Keratinocyte (primary cell): ENCODE results near the gene SDK1. TPM values are rescaled to one million over a fixed set of nuclear protein-coding genes. Genes with fewer than 3 reads are reported as not detected.

ENCODE experiments used
- DNase-seq: peaks from one replicate; pipeline ENCODE4 v3.0.0-alpha.2; 2011; ENCODE audit warnings: low read depth, missing footprints, low spot score
- FAIRE-seq: peaks from 2 replicates; lab custom pipeline; 2011; peaks lifted over from hg19 to GRCh38; lab: Jason Lieb, UNC
- H2AFZ ChIP-seq: 2 replicates; pipeline ENCODE4 v1.6.0; 2012; ENCODE audit warnings: low read length, control low read depth, inconsistent platforms; ENCODE audit not compliant: control insufficient read depth
- H3K27ac ChIP-seq: 2 replicates; pipeline ENCODE4 v1.5.1; 2011; ENCODE audit warnings: low read length; ENCODE audit not compliant: control insufficient read depth, insufficient read depth
- H3K27me3 ChIP-seq: 3 replicates; pipeline ENCODE4 v1.6.0; 2011; ENCODE audit warnings: low read length; ENCODE audit not compliant: control insufficient read depth, insufficient read depth; ENCODE audit errors: extremely low read depth
- H3K36me3 ChIP-seq, 2 experiments: 2 replicates in 1 of 2; 3 replicates in 1 of 2; pipeline ENCODE4 v1.5.1; 2011; ENCODE audit warnings: low read length in 2 of 2, mild to moderate bottlenecking in 1 of 2; ENCODE audit not compliant: control insufficient read depth in 2 of 2, insufficient read depth in 2 of 2; ENCODE audit errors: extremely low read depth in 1 of 2
- H3K4me1 ChIP-seq: 3 replicates; pipeline ENCODE4 v1.5.1; 2011; ENCODE audit warnings: low read length; ENCODE audit not compliant: control insufficient read depth, insufficient read depth; ENCODE audit errors: extremely low read depth
- H3K4me2 ChIP-seq: 3 replicates; pipeline ENCODE4 v1.6.0; 2011; ENCODE audit warnings: low read depth, low read length; ENCODE audit not compliant: control insufficient read depth, insufficient read depth; ENCODE audit errors: extremely low read depth
- H3K4me3 ChIP-seq, 3 experiments: fragments of 200-600 bp in 1 of 3; sonication (generic) in 1 of 3; 2 replicates in 2 of 3; 3 replicates in 1 of 3; pipeline ENCODE4 v1.5.1; 2011 to 2016; ENCODE audit warnings: low read length in 3 of 3, mild to moderate bottlenecking in 3 of 3, control low read depth in 2 of 3, inconsistent platforms in 1 of 3, low read depth in 1 of 3, mixed read lengths in 1 of 3, mixed run types in 1 of 3, moderate library complexity in 1 of 3; ENCODE audit not compliant: control insufficient read depth in 2 of 3, insufficient read depth in 2 of 3; ENCODE audit errors: extremely low read depth in 1 of 3
- H3K79me2 ChIP-seq: 2 replicates; pipeline ENCODE4 v1.6.0; 2012; ENCODE audit warnings: low read length; ENCODE audit not compliant: control insufficient read depth, insufficient read depth
- H3K9ac ChIP-seq: 3 replicates; pipeline ENCODE4 v1.6.0; 2011; ENCODE audit warnings: low read length; ENCODE audit not compliant: control insufficient read depth, insufficient read depth; ENCODE audit errors: extremely low read depth
- H3K9me1 ChIP-seq: 3 replicates; pipeline ENCODE4 v1.6.0; 2011; ENCODE audit warnings: low read length; ENCODE audit not compliant: control insufficient read depth, insufficient read depth; ENCODE audit errors: extremely low read depth
- H3K9me3 ChIP-seq: 2 replicates; pipeline ENCODE4 v1.5.1; 2012; ENCODE audit warnings: low read depth, low read length; ENCODE audit not compliant: control insufficient read depth
- H4K20me1 ChIP-seq: 3 replicates; pipeline ENCODE4 v1.6.0; 2011; ENCODE audit warnings: low read length; ENCODE audit not compliant: control insufficient read depth, insufficient read depth; ENCODE audit errors: extremely low read depth
- EZH2 ChIP-seq: IDR thresholded peaks from one replicate; pipeline ENCODE4 v1.6.1; 2012; ENCODE audit warnings: inconsistent platforms, mild to moderate bottlenecking, low read length, moderate library complexity
- dilution Hi-C: fragments of 300-500 bp; cut with MboI; formaldehyde crosslinking; loops from one replicate; pipeline ENCODE4 v1.7.0; 2020; ENCODE audit warnings: low sequenced_read_pairs; ENCODE audit not compliant: extremely low pct_ligation_motif_present
- polyA plus RNA-seq, 5 experiments: library from polyadenylated mRNA; depleted of rRNA in 3 of 5; stranded (reverse) in 3 of 5; stranded (forward) in 1 of 5; unstranded in 1 of 5; fragments of >200 nt; gene quantifications; 1 replicate in 1 of 5; 2 replicates in 3 of 5; 3 replicates in 1 of 5; pipeline versions ENCODE4 v1.2.1 to v1.2.3, GENCODE V29; 2011 to 2012; ENCODE audit warnings: missing spikeins in 2 of 5, low read depth in 1 of 5, low replicate concordance in 1 of 5
- TF ChIP-seq, protein P1 (sequence below), 3 experiments: IDR thresholded peaks in 1 of 3; conservative IDR thresholded peaks in 1 of 3; optimal IDR thresholded peaks in 1 of 3; 2 replicates in 2 of 3; 3 replicates in 1 of 3; pipeline versions ENCODE3 to v1.5.1; 2011; ENCODE audit warnings: low read length in 3 of 3, mild to moderate bottlenecking in 3 of 3, moderate library complexity in 2 of 3, control low read depth in 1 of 3, inconsistent platforms in 1 of 3; ENCODE audit not compliant: insufficient read depth in 2 of 3; ENCODE audit errors: extremely low read depth in 1 of 3

Gene SDK1
- polyA plus RNA-seq, 1 donor (not counting 4 experiments of a cell fraction or from before 2014, with no cell fraction given), result 0.66 TPM

DNA sequence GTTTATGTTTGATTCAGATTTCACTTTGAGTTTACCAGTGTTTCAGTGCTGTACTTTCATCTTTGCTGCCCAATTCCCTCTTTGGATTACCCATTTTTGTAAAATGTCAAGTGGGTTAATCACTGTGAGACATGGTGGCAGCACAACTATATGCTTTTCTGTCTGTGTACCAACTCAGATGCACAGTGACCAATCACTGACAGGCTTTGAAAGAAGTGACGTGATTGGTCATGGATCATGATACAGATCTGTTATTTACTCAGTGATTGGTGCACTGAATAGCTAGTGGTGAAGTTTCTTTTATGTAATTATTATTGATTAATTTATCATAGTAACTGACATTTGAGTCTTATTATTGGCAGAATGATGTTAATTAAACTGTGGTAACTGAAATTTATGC, 126.9 kb downstream of the SDK1 start:
- H3K9me3 ChIP-seq, result no peaks in the 10 kb centered on the region
- no peak overlapping the region for H3K4me2 ChIP-seq
- H3K36me3 ChIP-seq, result no peaks in the 10 kb centered on the region
- H3K9ac ChIP-seq, result no peak overlapping the region
- dilution Hi-C loops, result no loop called here
- H4K20me1 ChIP-seq, result no peaks in the 10 kb centered on the region
- DNase-seq (no peak), FAIRE-seq (no peak)
- H3K27ac ChIP-seq, result no peak overlapping the region
- H2AFZ ChIP-seq, result no peak overlapping the region
- H3K27me3 ChIP-seq, result no peaks in the 10 kb centered on the region
- H3K4me3 ChIP-seq, result no peak overlapping the region
- TF ChIP-seq, protein P1, sequence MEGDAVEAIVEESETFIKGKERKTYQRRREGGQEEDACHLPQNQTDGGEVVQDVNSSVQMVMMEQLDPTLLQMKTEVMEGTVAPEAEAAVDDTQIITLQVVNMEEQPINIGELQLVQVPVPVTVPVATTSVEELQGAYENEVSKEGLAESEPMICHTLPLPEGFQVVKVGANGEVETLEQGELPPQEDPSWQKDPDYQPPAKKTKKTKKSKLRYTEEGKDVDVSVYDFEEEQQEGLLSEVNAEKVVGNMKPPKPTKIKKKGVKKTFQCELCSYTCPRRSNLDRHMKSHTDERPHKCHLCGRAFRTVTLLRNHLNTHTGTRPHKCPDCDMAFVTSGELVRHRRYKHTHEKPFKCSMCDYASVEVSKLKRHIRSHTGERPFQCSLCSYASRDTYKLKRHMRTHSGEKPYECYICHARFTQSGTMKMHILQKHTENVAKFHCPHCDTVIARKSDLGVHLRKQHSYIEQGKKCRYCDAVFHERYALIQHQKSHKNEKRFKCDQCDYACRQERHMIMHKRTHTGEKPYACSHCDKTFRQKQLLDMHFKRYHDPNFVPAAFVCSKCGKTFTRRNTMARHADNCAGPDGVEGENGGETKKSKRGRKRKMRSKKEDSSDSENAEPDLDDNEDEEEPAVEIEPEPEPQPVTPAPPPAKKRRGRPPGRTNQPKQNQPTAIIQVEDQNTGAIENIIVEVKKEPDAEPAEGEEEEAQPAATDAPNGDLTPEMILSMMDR (optimal IDR thresholded peaks at IDR 0.05 in 1 of 3, IDR thresholded peaks at IDR 0.05 in 1 of 3, conservative IDR thresholded peaks at IDR 0.05 in 1 of 3; ENCODE audit: extremely low read depth in 1 of 3, insufficient read depth in 2 of 3, low read length in 3 of 3), result no peak
- TF ChIP-seq EZH2, result no peak
- no peaks in the 10 kb centered on the region for H3K9me1 ChIP-seq
- H3K79me2 ChIP-seq, result no peaks in the 10 kb centered on the region
- peaks cover 19% of the 10 kb centered on the region for H3K4me1 ChIP-seq

DNA sequence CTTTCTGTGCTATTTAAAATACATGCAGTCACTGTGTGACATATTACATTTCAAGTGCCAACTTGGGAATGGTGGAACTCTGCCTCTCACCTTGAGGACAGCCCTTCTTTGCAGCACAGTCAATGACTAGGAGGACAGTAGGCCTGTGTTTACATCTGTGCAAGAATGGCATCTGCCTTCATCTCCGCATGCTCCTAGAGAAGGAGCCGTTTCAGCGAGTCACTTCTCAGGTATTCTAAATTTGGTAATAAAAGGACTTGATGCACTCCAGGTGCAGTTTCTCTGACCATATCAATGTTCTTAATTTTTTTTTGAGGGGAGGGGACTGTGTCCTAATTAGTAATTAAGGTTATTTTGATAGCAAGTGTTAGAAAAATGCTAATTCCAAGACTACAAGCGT, 128.9 kb downstream of the SDK1 start:
- Histone ChIP-seq H3K79me2 (no peaks in the 10 kb centered on the region), H3K4me2 (no peak overlapping the region), H3K27me3 (no peaks in the 10 kb centered on the region), H4K20me1 (no peaks in the 10 kb centered on the region), H3K36me3 (no peaks in the 10 kb centered on the region), H3K9me1 (no peaks in the 10 kb centered on the region), H2AFZ (no peak overlapping the region), H3K9me3 (no peaks in the 10 kb centered on the region), H3K27ac (no peak overlapping the region), H3K4me1 (peaks cover 19% of the 10 kb centered on the region), H3K4me3 (no peak overlapping the region), H3K9ac (no peak overlapping the region)
- dilution Hi-C loops, result no loop called here
- TF ChIP-seq, protein P1 (optimal IDR thresholded peaks at IDR 0.05 in 1 of 3, IDR thresholded peaks at IDR 0.05 in 1 of 3, conservative IDR thresholded peaks at IDR 0.05 in 1 of 3; ENCODE audit: extremely low read depth in 1 of 3, insufficient read depth in 2 of 3, low read length in 3 of 3), result no peak
- DNase-seq, result no peak
- FAIRE-seq, result no peak
